ENCODE data around the gene PRRT4. TPM values are rescaled to one million over a fixed set of nuclear protein-coding genes. Genes with fewer than 3 reads are reported as not detected.

The PRRT4 gene
- total RNA-seq, 1 experiment from 2014 or later: 0.24 TPM

DNA sequence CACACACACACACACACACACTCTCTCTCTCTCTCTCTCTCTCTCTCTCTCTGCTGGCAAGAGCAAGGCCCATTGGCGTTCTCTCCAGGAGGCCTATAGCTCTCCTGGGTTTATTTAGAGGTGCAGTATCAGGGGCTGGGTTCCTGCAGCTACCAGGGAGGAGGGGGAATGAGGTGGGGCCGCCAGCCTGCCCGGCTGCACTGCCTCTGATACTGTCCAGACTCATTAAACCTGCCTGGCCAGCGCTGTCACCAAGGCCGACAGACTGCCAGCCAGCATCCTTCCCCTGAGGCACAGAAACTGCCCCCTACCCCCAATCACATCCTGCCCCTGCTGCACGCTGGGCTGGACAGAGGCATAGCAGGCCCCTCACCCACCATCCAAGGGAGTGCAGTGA lies 4.3 kb downstream of the PRRT4 start:
- H3K27me3 ChIP-seq (ENCODE audit: insufficient read depth, low read length): peaks cover 18% of the 10 kb centered on the region; the same call in 1 of the 2 replicates

More for the DNA sequence above, 4.3 kb downstream of the PRRT4 start:
- Histone ChIP-seq H4K20me1 (ENCODE audit: control insufficient read depth, insufficient read depth, insufficient read length) (no peaks in the 10 kb centered on the region), H2BK12ac (ENCODE audit: insufficient read length, low read depth, low read length) (no peak overlapping the region), H2BK15ac (ENCODE audit: low read depth, low read length) (no peak overlapping the region), H3K79me2 (ENCODE audit: insufficient read depth, low read length) (0 out of 2 replicates have a peak, but pooled peaks cover 1% of the 10 kb centered on the region), H4K91ac (ENCODE audit: insufficient read length, low read depth, low read length) (no peak overlapping the region), H3K4ac (ENCODE audit: low read depth, low read length) (no peak overlapping the region), H3K23ac (ENCODE audit: insufficient read length, low read depth, low read length) (no peak overlapping the region), H3K18ac (ENCODE audit: insufficient read length, low read depth, low read length) (no peak overlapping the region), H3K4me2 (ENCODE audit: insufficient read depth, insufficient read length, low read length) (no peak overlapping the region), H3K9me3 (ENCODE audit: control insufficient read depth, low read depth, low read length) (no peaks in the 10 kb centered on the region), H2BK120ac (ENCODE audit: low read depth, low read length, poor library complexity, severe bottlenecking) (no peak overlapping the region), H3T11ph (ENCODE audit: low read length) (no peak overlapping the region), H3K23me2 (ENCODE audit: insufficient read length, low read depth, low read length, poor library complexity, severe bottlenecking) (peaks cover 8% of the 10 kb centered on the region), H3K9ac (ENCODE audit: extremely low read depth, insufficient read length, low read length) (no peak overlapping the region), H3K27ac (ENCODE audit: insufficient read length, low read depth, low read length) (no peak overlapping the region), H4K8ac (replicated peaks; ENCODE audit: insufficient read length, low read depth, low read length) (no peak overlapping the region), H3K79me1 (ENCODE audit: insufficient read depth, low read depth, low read length, poor library complexity, severe bottlenecking) (no peaks in the 10 kb centered on the region), H3K4me1 (ENCODE audit: insufficient read depth, low read length) (no peaks in the 10 kb centered on the region), H3K14ac (ENCODE audit: insufficient read depth, low read length) (no peak overlapping the region), H2AFZ (ENCODE audit: low read length) (no peak overlapping the region), H4K5ac (ENCODE audit: insufficient read length, low read depth, low read length) (no peak overlapping the region), H2BK20ac (ENCODE audit: low read depth, low read length, poor library complexity, severe bottlenecking) (no peak overlapping the region), H2BK5ac (ENCODE audit: insufficient read length, low read length) (no peak overlapping the region), H3K56ac (ENCODE audit: insufficient read length, low read depth, low read length) (no peak overlapping the region), H2AK5ac (ENCODE audit: insufficient read length, low read length) (no peak overlapping the region)
- H3K9me3 Mint-ChIP-seq: 0 out of 5 replicates have a peak, but pooled peaks cover 0 to 1% of the 10 kb centered on the region in 2 experiments
- H3K4me3 Mint-ChIP-seq: no peak overlapping the region
- no CpG with 5 or more reads among the region's 6 CpGs for WGBS (ENCODE audit: extremely low coverage, insufficient read length, low lambda C conversion rate)
- no peak for TF ChIP-seq CTCF (conservative IDR thresholded peaks at IDR 0.05)
- H3K27me3 Mint-ChIP-seq (ENCODE audit: low read depth): peaks cover 92% of the 10 kb centered on the region
- peaks cover 15 to 27% of the 10 kb centered on the region in 2 experiments for H3K4me1 Mint-ChIP-seq
- no peak for DNase-seq
- no peaks in the 10 kb centered on the region; a peak in 2 of 7 replicates for H3K36me3 Mint-ChIP-seq (ENCODE audit: insufficient read depth in 1 of 3, low read depth in 3 of 3)
- no peak overlapping the region for H3K27ac Mint-ChIP-seq

Data from H9 (cell line).